ENCODE data around the gene BTBD9.

The BTBD9 gene

GRCh38 chr6:38470548-38470947, 169.2 kb downstream of the BTBD9 start:
- TF ChIP-seq, protein P1, sequence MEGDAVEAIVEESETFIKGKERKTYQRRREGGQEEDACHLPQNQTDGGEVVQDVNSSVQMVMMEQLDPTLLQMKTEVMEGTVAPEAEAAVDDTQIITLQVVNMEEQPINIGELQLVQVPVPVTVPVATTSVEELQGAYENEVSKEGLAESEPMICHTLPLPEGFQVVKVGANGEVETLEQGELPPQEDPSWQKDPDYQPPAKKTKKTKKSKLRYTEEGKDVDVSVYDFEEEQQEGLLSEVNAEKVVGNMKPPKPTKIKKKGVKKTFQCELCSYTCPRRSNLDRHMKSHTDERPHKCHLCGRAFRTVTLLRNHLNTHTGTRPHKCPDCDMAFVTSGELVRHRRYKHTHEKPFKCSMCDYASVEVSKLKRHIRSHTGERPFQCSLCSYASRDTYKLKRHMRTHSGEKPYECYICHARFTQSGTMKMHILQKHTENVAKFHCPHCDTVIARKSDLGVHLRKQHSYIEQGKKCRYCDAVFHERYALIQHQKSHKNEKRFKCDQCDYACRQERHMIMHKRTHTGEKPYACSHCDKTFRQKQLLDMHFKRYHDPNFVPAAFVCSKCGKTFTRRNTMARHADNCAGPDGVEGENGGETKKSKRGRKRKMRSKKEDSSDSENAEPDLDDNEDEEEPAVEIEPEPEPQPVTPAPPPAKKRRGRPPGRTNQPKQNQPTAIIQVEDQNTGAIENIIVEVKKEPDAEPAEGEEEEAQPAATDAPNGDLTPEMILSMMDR (conservative IDR thresholded peaks at IDR 0.05; ENCODE audit: low read depth, low read length), result no peak
- no peak overlapping the region for H3K4me3 ChIP-seq (ENCODE audit: low read length)
- DNase-seq (ENCODE audit: low read depth), result no peak

GRCh38 chr6:38467566-38467965, 172.2 kb downstream of the BTBD9 start:
- no peak overlapping the region for H3K4me3 ChIP-seq (ENCODE audit: low read length)
- no peak for DNase-seq (ENCODE audit: low read depth)
- TF ChIP-seq, protein P1 (conservative IDR thresholded peaks at IDR 0.05; ENCODE audit: low read depth, low read length), result no peak

DNA sequence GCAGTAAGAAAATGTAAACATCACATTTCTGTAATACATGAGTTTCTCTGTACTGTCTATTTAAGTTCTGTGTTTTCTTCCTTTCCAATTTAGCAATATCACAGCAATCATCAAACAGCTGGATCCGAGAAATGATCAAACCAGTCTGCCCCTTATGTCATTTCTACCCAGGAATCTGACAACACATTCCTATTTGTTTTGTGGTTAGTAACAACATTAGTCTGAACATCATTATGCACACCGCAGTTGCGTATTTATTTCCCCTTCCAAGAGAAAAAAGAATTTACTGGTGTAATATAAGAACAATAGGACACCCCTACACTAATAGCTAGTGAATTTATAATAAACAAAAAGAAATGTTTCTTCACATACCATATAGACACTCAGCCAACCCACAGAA, 179.5 kb downstream of the BTBD9 start:
- DNase-seq (ENCODE audit: low read depth), result no peak
- TF ChIP-seq, protein P1 (conservative IDR thresholded peaks at IDR 0.05; ENCODE audit: low read depth, low read length), result no peak
- H3K4me3 ChIP-seq (ENCODE audit: low read length), result no peak overlapping the region

GRCh38 chr6:38459291-38459690, 180.4 kb downstream of the BTBD9 start:
- TF ChIP-seq, protein P1 (conservative IDR thresholded peaks at IDR 0.05; ENCODE audit: low read depth, low read length), result no peak
- no peak for DNase-seq (ENCODE audit: low read depth)

DNA sequence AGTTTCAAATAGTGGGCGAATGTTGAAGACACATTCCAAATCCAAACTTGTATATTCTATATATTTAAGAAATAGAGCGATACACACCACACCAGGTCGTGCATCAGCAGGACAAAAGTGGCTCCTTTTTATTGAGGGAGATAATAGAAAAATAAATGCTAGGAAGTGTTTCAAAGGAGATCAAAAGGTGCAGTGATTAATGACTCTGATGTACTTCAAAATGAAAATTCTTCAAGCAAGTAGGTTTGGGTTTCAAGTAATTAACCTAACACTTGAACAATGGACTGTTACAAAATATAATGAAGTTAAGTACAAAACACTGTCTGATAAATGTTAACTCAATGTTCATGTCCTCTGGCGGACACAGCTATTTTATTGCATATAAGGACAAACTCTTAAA, 185.9 kb downstream of the BTBD9 start:
- DNase-seq (ENCODE audit: low read depth), result no peak
- no peak overlapping the region for H3K4me3 ChIP-seq (ENCODE audit: low read length)
- TF ChIP-seq, protein P1 (conservative IDR thresholded peaks at IDR 0.05; ENCODE audit: low read depth, low read length), result no peak

More at GRCh38 chr6:38459291-38459690, 180.4 kb downstream of the BTBD9 start:
- H3K4me3 ChIP-seq (ENCODE audit: low read length), result no peak overlapping the region

GRCh38 chr6:38452816-38453660, 186.7 kb downstream of the BTBD9 start:
- DNase-seq (ENCODE audit: low read depth), result no peak
- TF ChIP-seq, protein P1 (conservative IDR thresholded peaks at IDR 0.05; ENCODE audit: low read depth, low read length), result no peak
- H3K4me3 ChIP-seq (ENCODE audit: low read length), result no peak overlapping the region

DNA sequence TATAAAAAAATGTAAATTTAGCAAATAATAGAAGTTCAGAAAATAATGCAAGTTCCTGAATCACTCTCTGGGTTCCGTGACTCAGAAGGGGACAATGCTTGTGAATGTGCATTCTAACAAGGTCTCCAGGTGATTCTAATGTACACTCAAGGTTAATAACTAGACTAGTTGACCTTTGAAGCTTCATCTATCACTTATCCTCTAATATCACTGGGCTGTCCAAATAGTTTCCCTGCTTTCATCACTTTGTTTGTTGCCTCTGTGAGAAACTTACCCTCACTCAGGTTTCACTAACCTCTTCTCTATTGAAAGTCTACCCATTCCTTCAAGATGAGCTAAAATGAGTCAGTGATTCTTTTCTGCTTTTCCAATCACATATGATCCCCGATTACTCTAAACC, 189.0 kb downstream of the BTBD9 start:
- no peak for DNase-seq (ENCODE audit: low read depth)
- TF ChIP-seq, protein P1 (conservative IDR thresholded peaks at IDR 0.05; ENCODE audit: low read depth, low read length), result no peak
- H3K4me3 ChIP-seq (ENCODE audit: low read length), result no peak overlapping the region

Measured in retinal pigment epithelial cell (primary cell).